ENCODE results near the gene LRP2.
"Not testable (repeated sequence)": the region's sequence is repeated elsewhere in the genome, so short reads cannot be mapped to it uniquely, and the experiment has no call there.

The LRP2 gene

DNA sequence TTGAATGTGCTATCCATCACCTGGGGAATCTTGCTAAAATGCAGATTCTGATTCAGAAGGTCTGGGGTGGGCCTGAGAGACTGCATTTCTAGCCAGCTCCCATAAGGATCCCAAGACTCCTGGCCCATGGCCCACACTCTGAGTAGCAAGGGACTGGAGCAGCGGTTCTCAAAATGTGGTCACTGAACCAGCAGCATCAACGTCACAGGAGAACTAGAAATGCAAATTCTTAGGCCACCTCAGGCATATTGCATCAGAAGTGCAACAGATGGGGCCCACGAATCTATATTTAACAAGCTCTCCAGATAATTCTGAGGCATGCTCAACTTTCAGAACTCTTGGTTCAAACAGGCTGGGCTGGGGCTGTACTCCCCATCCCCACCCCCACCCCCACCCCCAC is 218.3 kb downstream of the LRP2 start:
- intact Hi-C loops (cut with DNase I) = no loop called here
- DNase-seq = no peak

DNA sequence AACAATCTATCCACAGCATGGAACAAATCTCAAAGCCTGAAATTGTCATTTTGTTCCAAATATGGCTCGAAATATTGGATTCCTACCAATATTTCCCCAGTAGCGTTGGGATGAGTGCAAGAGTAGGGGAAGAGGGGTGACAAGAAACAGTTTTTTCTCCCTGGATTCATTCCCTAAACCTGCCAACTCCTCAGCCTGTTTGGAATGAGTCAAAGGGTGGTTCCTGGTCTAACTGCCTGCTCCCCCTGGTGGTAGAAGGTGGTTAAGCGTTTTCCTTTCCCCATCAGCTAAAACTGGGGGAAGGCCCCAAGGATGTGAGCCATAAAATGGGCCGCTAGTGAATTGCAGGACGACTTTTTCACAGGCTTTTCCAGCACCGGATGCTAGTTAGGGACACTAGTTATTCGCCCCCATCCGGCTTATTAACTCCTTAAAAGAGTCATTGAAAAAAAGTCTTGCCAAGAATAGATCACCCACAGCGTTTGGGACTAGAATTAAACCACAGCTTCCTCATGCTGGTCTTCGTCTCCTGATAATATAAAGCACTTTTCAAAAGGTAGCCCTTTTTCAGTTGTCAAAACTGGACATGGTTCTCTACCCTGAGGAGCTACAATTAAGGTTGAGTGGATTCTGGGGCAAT is 220.5 kb downstream of the LRP2 start:
- DNase-seq = peak in 37 of 42 donors; percentile 9 to 85 (median 46)
- intact Hi-C loops (cut with DNase I) = no loop called here

DNA sequence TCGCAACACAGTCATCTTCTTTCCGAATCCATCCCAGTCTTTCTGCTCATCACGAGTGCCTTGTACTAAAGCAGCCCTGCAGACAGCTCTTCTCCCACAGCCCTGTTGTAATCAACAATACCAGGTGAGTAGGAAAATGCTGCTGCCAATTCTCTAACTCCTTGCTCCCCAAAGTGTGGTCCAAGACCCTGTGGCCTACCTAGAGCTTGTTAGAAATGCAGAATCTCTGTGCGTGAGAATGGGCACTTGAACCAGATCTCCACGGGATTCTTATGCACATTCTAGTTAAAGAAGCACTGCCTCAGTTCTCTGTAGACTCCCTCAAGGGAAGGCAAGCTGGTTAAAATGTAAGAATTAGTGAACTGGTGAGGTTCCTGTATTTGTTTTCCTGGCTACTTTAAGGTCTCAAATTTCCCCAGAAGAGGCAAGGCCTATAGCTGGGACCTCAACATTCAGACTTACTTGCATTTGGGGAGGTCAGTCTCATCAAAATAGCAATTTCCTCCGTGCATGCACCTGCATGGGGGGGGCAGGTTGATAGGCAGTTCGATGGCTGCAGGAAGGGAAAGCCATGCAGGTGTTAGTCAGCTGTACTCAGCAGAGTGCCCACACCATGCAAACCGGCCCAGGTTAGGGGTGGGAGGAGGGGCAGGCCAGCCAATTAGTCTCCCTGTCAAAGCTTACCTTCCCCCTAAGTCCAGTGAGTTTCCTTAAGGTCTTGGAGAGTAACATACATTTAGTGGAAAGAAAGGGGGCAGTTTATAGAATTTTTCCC is 222.2 kb downstream of the LRP2 start:
- intact Hi-C loops (cut with DNase I) = no loop called here
- DNase-seq = no peak

DNA sequence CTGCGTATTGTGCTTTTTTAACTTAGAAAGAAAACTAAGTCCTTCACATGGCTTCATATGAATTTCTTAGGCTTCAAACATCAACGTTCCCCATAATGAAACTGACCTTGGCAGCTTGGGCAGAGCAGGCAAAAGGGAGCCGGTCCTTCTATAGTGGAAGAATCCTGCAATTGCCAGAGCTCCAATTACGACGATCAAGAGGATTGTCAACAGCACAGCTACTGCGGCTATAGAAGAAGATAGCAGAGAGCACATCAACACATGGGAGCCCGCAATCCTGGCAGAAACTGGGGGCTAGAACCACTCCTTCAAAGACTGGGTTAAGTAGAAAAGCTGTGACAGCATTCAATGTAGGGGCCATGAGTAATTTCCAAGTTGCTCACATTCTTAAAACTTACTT is 223.2 kb downstream of the LRP2 start:
- intact Hi-C loops (cut with DNase I) = no loop called here
- DNase-seq = no peak

DNA sequence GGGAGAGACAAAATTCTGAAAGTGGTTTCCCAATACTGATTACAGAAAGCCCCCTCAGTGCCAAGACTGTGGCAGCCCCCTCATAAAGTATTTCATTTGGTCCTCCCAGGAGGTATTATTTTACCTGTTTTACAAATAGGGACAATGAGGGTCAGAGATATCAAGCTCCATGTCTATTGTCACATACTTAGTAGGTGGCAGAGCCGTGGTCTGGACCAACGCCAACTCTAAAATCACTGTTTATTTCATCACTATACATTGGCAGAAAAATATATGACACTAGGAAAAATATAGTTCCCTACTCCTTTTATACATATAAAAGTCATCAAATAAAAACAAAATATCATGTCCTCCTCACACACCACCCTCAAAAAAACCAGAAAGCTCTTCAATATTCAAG is 224.4 kb downstream of the LRP2 start:
- no peak for DNase-seq
- intact Hi-C loops (cut with DNase I) = no loop called here

DNA sequence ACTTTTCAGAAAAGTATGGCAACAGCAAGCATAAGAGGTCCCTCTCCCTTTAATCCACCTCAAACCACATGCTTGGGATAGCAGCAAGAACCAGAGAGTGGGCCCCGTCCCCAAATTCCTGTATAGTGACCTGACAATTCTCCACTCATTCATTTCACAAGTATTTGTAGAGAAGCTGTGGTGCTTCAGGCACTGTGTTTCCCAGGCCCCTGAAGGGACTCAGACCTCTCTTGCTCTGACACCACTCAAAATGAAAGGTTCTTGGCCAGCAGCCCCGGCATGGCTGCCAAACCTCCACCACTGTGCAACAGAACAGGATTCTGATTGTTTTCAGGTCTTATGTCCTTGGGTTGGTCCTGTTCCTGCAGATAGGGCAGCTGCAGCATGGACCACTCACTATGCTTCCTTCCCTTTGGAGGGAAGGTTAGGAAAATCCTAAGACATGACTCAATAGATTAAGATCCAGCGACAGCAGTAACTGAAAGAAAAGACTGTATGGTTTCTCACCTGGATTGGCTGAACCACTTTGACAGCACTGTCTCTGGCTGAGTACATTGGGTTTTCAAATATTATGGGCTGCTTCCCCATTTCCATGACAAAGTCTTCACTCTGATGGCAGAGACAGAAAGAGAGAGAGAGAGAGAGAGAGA is 225.3 kb downstream of the LRP2 start:
- intact Hi-C loops (cut with DNase I) = no loop called here
- no peak for DNase-seq

DNA sequence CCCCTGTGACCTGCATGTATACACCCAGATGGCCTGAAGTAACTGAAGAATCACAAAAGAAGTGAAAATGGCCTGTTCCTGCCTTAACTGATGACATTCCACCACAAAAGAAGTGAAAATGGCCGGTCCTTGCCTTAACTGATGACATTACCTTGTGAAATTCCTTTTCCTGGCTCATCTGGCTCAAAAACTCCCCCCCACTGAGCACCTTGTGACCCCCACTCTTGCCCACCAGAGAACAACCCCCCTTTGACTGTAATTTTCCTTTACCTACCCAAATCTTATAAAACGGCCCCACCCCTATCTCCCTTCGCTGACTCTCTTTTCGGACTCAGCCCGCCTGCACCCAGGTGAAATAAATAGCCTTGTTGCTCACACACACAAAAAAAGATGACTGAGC is 225.9 kb downstream of the LRP2 start:
- intact Hi-C loops (cut with DNase I); DNase-seq: not testable (repeated sequence)

DNA sequence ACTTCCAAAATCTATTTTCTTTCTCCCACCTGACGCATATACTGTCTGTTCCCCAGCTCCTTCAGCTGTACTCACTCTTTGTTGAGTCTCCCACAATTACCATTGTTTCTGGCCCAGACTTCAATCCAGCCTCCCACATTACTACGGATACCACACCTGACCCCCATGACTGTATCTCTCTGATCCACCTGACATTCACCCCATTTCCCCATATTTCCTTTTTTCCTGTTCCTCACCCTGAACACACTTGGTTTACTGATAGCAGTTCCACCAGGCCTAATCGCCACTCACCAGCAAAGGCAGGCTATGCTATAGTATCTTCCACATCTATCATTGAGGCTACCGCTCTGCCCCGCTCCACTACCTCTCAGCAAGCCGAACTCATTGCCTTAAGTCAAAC is 228.1 kb downstream of the LRP2 start:
- DNase-seq; intact Hi-C loops (cut with DNase I): not testable (repeated sequence)

DNA sequence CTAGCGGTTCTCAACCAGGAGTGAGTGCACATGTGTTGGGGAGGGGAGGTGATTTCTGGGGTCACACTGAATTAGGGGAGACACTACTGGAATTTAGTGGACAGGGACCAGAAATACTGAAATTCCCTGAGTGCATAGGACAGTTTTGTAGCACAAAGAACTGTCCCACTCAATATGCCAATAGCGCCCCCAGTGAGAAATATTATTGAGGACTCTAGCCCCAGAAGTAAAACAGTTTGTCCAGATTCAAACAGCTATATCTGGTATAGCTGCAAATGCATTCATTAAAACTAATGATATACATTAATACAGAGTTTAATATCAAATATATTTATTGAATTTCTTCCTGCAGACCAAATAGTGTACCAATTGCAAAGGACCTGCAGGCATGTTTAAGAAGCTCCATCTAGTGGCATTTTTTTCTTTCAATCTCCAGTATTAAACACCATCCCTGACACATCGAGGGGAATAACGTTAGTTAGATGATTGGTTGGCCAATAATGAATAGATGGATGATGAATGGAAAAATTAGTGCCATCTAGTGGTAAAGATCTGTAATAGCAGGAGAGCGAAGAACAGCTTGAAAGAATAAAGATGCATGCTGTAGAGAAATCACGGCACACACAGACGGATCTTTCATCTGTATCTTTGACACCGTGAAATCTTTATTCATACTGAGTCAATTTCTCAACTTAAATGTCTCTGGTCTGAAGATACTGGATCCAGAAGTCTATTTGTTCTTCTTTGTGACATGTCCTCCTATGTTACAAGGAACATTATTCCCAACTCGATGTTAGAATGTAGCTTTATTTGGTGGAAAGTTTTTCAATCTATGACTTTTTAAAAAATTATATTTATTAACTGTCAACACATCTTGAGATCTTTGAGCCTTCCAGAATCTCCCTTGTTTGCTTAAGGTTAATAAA is 230.5 kb downstream of the LRP2 start:
- DNase-seq = peak in 1 of 42 donors; percentile 28
- intact Hi-C loops (cut with DNase I) = no loop called here

DNA sequence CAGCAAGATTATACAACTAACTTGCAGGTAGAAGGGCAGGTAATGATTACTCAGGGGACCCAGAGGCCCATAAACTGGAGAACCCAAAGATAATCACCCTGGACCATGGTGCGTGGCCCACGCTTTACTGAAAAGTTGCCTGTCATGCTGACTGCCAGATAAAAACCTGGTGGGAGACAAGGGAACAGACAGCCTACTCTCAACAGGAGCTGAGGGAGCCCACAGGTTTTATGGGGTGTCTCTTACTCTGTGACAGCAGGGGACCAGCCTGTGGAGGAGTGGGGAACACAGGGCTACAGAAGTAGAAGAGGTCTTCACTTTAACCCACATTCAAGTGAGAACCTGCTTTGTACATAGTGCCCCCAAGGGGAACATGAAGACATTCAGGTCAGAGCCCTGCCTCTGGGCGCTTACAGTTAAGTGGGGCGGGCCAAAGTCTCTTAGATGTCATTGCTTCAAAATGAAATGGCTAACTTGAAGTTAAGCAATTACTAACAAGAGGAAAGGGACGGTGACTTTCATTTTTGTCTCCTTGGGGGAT is 232.6 kb downstream of the LRP2 start:
- DNase-seq = no peak
- intact Hi-C loops (cut with DNase I) = no loop called here

DNA sequence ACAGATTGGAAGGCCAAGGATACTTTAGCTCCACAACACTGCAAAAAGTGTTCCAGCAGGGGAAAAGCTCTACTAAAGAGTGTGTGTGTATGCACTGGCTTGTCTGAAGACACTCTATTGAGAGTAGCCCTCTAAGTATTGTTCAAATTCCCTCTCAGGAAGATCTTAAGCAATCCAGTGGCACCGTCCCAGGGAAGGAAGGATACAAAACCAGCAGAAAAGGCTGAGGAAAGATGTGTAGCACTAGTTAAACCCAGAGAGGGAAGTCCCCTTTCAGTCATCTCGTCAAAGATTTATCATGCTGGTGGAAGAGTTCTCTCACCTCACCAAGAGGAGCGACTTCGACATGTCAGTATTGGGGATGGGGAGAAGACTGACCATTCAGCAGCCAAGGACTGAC is 242.5 kb downstream of the LRP2 start:
- intact Hi-C loops (cut with DNase I) = loop anchor here (10.0 kb wide), 1 partner anchor 155 kb away; no protein-coding TSS in a partner anchor
- no peak for DNase-seq

DNA sequence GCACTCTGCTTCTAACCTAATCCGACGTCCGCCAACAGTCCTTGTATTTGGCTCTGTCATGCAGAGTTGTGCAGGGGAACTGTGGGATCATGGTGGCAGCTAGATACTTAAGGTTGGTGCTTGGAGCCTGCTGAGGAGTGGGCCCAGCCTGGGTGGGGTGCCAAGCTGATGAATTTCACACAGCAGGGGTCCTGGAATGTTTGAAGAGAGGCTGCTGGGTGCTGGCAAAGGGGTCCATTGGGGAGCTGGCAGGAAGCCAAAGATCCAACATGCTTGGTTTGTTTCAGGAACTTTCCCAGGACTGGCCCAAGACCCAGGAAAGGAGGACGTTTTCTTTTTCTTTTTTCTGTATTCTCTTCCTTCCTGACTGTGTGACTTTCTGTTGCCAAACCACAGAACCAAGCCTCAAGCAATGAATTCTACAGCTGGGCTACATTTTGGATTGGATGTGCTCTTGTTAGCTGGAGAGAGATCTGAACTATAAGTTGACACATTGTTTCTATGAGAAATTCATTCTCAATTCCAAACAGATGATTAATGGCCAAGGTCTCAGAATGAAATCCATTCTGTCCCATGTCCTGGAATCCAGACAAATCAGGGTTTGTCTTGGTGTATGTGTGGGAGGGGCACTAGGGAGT is 243.1 kb downstream of the LRP2 start:
- intact Hi-C loops (cut with DNase I) = loop anchor here (10.0 kb wide), 1 partner anchor 154 kb away; no protein-coding TSS in a partner anchor
- no peak for DNase-seq

DNA sequence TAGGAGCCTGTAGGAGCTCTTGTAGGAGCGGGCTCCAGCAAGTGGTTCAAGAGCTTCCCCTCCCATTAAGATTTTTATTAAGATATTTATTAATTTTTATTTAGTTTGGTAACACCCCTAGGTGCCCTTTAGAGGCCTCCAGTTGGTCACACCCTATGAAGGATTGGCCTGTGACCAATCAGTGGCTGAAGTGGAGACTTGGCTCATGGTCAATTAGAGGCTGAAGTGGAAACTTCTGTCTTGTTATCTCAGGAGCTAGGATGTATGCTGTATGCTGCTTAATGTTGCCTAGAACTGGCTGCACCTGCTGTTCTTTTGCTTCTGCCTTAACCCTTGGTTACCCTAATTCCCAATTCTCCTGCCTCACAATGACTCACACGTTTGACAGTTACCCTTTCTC is 244.3 kb downstream of the LRP2 start:
- intact Hi-C loops (cut with DNase I) = loop anchor here (10.0 kb wide), 1 partner anchor 153 kb away; no protein-coding TSS in a partner anchor
- no peak for DNase-seq

DNA sequence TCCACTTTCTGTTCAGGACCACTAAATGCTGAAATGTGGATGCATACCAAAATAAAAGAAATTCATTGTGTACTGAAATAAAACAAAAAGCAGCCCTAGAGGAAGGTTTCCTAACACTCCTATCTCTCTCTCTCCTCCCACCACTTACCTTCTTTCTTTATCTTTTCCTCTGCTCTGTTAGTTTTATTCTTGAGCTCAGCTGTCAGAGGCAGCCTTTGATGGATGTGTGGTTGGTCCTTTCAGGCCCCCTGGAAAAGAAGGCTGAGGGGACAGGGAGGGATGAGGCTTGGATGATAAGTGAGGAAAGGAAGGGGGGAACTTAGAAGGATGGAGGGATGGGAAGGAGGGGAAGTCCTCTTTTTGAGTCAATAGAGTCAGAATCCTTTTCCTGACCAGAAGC is 245.3 kb downstream of the LRP2 start:
- intact Hi-C loops (cut with DNase I) = loop anchor here (10.0 kb wide), 1 partner anchor 152 kb away; no protein-coding TSS in a partner anchor
- no peak for DNase-seq

DNA sequence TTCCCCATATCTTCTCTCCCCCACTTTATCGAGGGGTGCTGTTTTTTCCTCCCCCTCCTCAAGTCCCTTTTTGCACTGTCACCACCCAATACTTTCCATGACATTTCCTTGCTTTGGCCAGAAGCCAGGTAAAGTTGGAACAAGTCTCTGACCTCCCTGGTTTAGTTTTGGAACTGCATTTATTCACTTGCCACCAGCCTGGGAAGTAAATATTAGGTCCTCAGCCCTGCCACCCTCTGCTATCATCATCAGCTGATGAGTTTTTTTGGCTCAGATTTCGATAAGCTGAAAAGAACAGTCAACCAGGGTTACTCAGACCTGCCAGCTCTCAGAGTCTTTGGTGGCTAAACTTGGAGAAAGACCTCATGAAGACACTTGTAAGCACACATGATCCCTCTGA is 246.0 kb downstream of the LRP2 start:
- no peak for DNase-seq
- intact Hi-C loops (cut with DNase I) = loop anchor here (10.0 kb wide), 1 partner anchor 152 kb away; no protein-coding TSS in a partner anchor

DNA sequence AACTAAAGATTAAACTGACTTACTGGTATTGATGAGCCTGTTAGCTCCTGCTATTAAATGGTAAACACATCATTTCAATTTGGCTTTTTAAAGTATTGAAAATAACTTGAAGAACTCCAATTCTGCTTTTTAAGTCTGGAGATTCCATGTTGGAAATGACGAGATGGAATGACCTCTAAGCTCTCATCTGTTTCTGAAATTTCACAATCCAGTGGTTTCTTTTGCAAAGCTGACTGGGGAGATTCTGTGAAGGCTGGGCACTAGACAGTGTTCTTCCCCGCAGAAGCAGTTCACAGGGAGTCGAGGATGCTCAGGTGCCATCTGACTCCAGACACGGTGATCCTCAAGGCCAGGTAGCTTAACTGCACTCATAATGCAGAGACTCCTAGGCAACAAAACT is 248.3 kb downstream of the LRP2 start:
- intact Hi-C loops (cut with DNase I) = loop anchor here (10.0 kb wide), 1 partner anchor 149 kb away; no protein-coding TSS in a partner anchor

DNA sequence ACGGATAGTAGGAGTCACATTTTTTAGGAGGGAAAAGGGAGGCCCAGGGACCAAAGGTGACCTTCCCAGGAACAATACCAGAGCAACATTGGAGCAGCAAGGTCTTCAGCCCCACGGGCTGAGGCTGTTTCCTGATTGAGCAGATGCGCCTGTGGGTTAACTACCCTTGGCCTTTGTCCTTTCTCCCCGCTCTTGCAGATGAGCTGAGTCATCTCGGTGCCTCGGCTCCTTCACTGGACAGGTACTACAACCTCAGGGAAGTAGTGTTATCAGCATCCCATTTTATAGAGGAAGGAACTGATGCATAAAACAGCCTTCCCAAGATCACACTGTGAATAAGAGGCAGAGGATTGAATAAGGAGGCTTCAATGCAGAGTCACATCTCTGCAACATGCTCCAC is 249.5 kb downstream of the LRP2 start:
- intact Hi-C loops (cut with DNase I) = loop anchor here (10.0 kb wide), 1 partner anchor 148 kb away; no protein-coding TSS in a partner anchor
- DNase-seq = no peak

More for the DNA sequence above, 248.3 kb downstream of the LRP2 start:
- no peak for DNase-seq

DNA sequence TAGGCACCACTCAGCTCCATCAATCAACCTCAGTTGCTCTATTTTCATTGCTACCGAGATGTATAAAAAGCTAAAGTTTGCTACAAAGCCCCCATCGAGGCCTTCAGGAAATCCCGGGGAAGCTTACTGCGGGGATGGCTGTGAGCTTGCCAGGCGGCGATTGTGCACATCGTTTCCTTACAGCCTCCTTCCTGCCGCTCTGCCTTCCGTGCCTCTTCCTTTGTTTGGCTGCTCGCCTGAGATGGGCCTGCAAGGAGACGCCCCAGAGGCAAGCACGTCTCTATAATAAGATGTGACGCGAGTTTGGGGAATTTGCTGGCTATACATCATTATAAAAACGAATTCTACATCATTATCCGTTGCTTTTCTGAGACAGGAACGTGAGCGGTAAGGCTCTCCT is 251.4 kb downstream of the LRP2 start:
- no peak for DNase-seq
- intact Hi-C loops (cut with DNase I) = loop anchor here (10.0 kb wide), 1 partner anchor 146 kb away; no protein-coding TSS in a partner anchor

All from head of caudate nucleus (tissue), 42 donors.